Astrocyte (in vitro differentiated cells and primary cell): Measurements from ENCODE around the gene PCDHGB6. TPM values are rescaled to one million over a fixed set of nuclear protein-coding genes. Genes with fewer than 3 reads are reported as not detected.

ENCODE experiments used
- total RNA-seq: library from RNA; stranded (reverse); gene quantifications from 2 replicates; pipeline ENCODE4 v1.2.1, GENCODE V29; 2021

Gene PCDHGB6
- total RNA-seq, 1 donor from 2014 or later: 18.4 TPM

Other genes starting within 250 kb of the PCDHGB6 start
- gene PCDHB7, start 235.4 kb upstream of the PCDHGB6 start, total RNA-seq: 0.79 and 1.0 TPM in 2 replicates
- gene PCDHB8, start 230.2 kb upstream of the PCDHGB6 start, total RNA-seq: 4.9 and 5.3 TPM in 2 replicates
- gene PCDHB16, start 225.6 kb upstream of the PCDHGB6 start, total RNA-seq: 3.2 and 4.4 TPM in 2 replicates
- gene PCDHB9, start 220.9 kb upstream of the PCDHGB6 start, total RNA-seq: 3.6 and 5.3 TPM in 2 replicates
- 6.4 and 7.0 TPM in 2 replicates for gene PCDHB10, start 215.7 kb upstream of the PCDHGB6 start, total RNA-seq
- 2.1 TPM in 2 replicates for gene PCDHB11, start 208.4 kb upstream of the PCDHGB6 start, total RNA-seq
- gene PCDHB12, start 199.3 kb upstream of the PCDHGB6 start, total RNA-seq: 0.87 and 1.2 TPM in 2 replicates
- gene PCDHB13, start 194.1 kb upstream of the PCDHGB6 start, total RNA-seq: 3.3 TPM in 2 replicates
- 5.6 and 6.4 TPM in 2 replicates for gene PCDHB14, start 184.7 kb upstream of the PCDHGB6 start, total RNA-seq
- gene PCDHB15, start 162.6 kb upstream of the PCDHGB6 start, total RNA-seq: 1.3 and 1.6 TPM in 2 replicates
- gene SLC25A2, start 104.0 kb upstream of the PCDHGB6 start, total RNA-seq: 0.19 and 0.25 TPM in 2 replicates
- gene TAF7, start 87.2 kb upstream of the PCDHGB6 start, total RNA-seq: 95.1 and 102 TPM in 2 replicates
- gene PCDHGA1, start 77.5 kb upstream of the PCDHGB6 start, total RNA-seq: 0.17 and 0.27 TPM in 2 replicates
- gene PCDHGA2, start 69.3 kb upstream of the PCDHGB6 start, total RNA-seq: 0.14 and 0.17 TPM in 2 replicates
- gene PCDHGA3, start 64.2 kb upstream of the PCDHGB6 start, total RNA-seq: 0.14 and 0.17 TPM in 2 replicates
- 1.0 and 1.5 TPM in 2 replicates for gene PCDHGB1, start 57.9 kb upstream of the PCDHGB6 start, total RNA-seq
- 0.48 and 0.50 TPM in 2 replicates for gene PCDHGA4, start 53.0 kb upstream of the PCDHGB6 start, total RNA-seq
- 1.4 TPM in 2 replicates for gene PCDHGB2, start 48.0 kb upstream of the PCDHGB6 start, total RNA-seq
- 0.29 and 0.30 TPM in 2 replicates for gene PCDHGA5, start 43.9 kb upstream of the PCDHGB6 start, total RNA-seq
- 0.10 and 0.14 TPM in 2 replicates for gene PCDHGB3, start 37.8 kb upstream of the PCDHGB6 start, total RNA-seq
- gene PCDHGA6, start 34.1 kb upstream of the PCDHGB6 start, total RNA-seq: 0.22 and 0.41 TPM in 2 replicates
- 0.57 and 0.62 TPM in 2 replicates for gene PCDHGA7, start 25.3 kb upstream of the PCDHGB6 start, total RNA-seq
- gene PCDHGB4, start 20.3 kb upstream of the PCDHGB6 start, total RNA-seq: 13.6 and 15.7 TPM in 2 replicates
- 1.0 and 1.2 TPM in 2 replicates for gene PCDHGA8, start 15.4 kb upstream of the PCDHGB6 start, total RNA-seq
- 1.1 and 2.1 TPM in 2 replicates for gene PCDHGB5, start 10.1 kb upstream of the PCDHGB6 start, total RNA-seq
- gene PCDHGA9, start 5.2 kb upstream of the PCDHGB6 start, total RNA-seq: 0.73 and 0.87 TPM in 2 replicates
- gene PCDHGA10, start 5.0 kb downstream of the PCDHGB6 start, total RNA-seq: 34.0 and 41.6 TPM in 2 replicates
- 22.4 and 26.1 TPM in 2 replicates for gene PCDHGB7, start 9.7 kb downstream of the PCDHGB6 start, total RNA-seq
- 5.3 and 5.8 TPM in 2 replicates for gene PCDHGA11, start 13.0 kb downstream of the PCDHGB6 start, total RNA-seq
- gene PCDHGA12, start 22.5 kb downstream of the PCDHGB6 start, total RNA-seq: 1.2 and 1.6 TPM in 2 replicates
- 84.7 and 100.0 TPM in 2 replicates for gene PCDHGC3, start 67.9 kb downstream of the PCDHGB6 start, total RNA-seq
- gene PCDHGC4, start 77.0 kb downstream of the PCDHGB6 start, total RNA-seq: 6.6 and 7.4 TPM in 2 replicates
- gene PCDHGC5, start 81.1 kb downstream of the PCDHGB6 start, total RNA-seq: 7.7 and 10.9 TPM in 2 replicates
- gene DIAPH1, start 211.0 kb downstream of the PCDHGB6 start, total RNA-seq: 63.5 and 78.8 TPM in 2 replicates
- gene HDAC3, start 228.8 kb downstream of the PCDHGB6 start, total RNA-seq: 60.7 and 63.8 TPM in 2 replicates
- gene RELL2, start 229.0 kb downstream of the PCDHGB6 start, total RNA-seq: 12.2 and 12.9 TPM in 2 replicates
- 39.4 and 40.6 TPM in 2 replicates for gene FCHSD1, start 243.4 kb downstream of the PCDHGB6 start, total RNA-seq